ENCODE measurements around the gene NPLOC4.
"Not testable (repeated sequence)": the region's sequence is repeated elsewhere in the genome, so short reads cannot be mapped to it uniquely, and the experiment has no call there.

NPLOC4 gene

GRCh38 chr17:81631482-81631881 lies 5.4 kb downstream of the NPLOC4 start:
- DNase-seq = no peak

- DNase-seq = no peak
These were observed 6.6 kb downstream of the NPLOC4 start for GRCh38 chr17:81630274-81630673.

DNA sequence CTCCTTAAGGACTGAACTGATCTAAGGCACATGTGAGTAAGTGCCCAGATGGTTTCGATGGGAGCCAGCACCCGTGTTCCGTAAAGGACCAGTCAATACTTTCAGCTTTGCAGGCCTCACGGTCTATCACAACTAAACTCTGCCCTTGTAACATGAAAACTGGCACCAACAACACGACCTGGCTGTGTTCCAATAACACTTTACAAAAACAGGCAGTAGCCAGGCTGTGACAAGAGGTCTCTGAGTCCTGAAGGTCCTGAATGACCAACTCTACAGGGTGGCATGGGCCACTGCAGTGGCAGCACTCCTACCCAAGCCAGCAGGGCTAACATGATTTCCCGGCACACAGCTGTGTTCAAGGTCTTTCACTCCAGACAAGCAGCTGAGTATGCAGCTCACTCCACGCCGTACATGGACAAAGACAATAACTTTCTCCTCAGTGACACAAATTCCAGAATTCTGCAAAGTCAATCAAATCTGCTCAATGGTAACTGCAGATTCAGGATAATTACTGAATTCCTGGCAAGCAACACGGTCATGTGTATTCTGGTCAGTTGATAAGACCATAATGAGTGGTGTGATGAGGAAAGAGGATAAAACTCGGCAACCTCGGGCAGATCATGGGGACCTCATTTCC lies 15.3 kb downstream of the NPLOC4 start:
- peak in 2 of 14 donors; percentile 2 to 45 for DNase-seq

DNA sequence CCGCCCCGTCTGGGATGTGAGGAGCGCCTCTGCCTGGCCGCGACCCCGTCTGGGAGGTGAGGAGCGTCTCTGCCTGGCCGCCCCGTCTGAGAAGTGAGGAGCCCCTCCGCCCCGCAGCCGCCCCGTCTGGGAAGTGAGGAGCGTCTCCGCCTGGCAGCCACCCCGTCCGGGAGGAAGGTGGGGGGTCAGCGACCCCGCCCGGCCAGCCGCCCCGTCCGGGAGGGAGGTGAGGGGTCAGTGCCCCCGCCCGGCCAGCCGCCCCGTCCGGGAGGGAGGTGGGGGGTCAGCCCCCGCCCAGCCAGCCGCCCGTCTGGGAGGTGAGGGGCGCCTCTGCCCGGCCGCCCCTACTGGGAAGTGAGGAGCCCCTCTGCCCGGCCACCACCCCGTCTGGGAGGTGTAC lies 18.6 kb downstream of the NPLOC4 start:
- DNase-seq = not testable (repeated sequence)

DNA sequence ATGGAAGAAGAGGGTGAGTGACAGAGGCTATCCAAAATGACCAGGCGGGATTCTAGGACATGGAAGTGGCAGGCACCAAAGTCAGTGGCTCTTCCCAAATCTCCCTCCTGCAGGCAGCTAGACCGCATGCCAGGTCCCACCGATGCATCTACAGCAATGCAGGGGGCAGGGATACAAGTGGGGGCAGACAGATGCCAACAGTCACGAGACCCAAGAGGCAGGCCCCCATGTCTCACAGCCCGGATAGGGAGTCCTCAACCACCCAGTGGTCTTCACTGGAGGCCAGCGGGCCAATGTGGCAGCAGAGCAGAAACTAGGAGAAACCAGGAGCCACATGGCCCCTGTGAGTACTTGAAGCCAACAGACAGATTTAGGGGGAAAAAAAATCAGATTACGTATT lies 20.0 kb downstream of the NPLOC4 start:
- DNase-seq = no peak

- no peak for DNase-seq
These were observed 21.4 kb downstream of the NPLOC4 start for GRCh38 chr17:81615401-81615930.

- peak in 1 of 14 donors; percentile 9 for DNase-seq
These were observed 24.5 kb downstream of the NPLOC4 start for GRCh38 chr17:81612172-81612970.

DNA sequence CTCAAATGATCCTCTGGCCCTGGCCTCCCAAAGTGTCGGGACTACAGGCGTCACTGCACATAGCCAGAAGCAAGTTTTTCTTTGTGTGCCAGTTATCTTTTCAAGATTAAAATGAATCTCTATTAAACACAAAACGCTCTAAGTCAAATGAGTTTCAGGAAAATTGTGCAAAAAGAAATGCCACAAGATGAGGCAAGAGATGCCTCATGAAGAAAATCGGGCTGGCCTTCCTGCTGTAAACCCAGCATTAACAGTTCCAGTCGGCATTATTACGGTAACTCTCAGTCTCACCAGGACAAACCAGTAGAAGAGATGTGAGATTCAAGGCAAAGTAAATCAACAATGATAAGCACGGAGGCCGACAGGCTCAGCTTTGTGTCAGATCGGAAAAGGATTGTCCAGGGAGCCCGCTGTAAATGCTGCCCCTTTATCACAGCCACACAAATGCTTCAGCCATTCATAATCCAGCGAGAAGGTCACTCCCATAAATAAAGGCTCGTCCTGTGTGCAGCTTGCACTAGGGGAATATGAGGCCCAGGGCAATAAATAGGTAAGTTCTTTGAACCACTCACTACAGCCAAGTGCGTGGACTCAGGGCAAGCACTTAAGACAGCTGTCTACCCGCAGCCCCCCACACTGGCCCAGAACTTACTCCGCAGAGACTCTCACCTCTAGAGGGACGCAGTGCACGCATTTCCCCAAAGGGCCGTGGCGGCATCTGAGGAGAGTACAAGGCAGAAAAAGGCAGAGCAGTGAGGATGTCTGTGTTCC lies 27.2 kb downstream of the NPLOC4 start:
- no peak for DNase-seq

- DNase-seq = no peak
These were observed 28.3 kb downstream of the NPLOC4 start for GRCh38 chr17:81608605-81609004.

DNA sequence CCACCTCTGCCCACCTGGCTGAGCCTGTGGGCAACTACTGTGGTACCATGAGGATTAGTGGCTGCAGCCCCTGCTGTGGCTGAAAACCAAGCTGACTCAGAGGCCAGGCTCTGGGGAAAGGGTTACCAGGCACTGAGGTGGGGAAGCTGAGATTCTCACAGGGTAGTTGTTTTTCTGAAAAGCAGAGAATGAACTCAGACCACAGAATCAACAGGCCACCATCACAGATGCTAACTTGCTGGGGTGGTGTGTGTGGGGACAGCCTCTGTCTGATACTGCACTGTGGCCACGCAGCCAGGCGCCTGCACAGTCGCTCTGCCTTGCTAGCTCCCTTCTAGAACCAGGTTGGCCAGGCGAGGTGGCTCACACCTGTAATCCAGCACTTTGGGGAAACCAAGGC lies 28.8 kb downstream of the NPLOC4 start:
- no peak for DNase-seq

DNA sequence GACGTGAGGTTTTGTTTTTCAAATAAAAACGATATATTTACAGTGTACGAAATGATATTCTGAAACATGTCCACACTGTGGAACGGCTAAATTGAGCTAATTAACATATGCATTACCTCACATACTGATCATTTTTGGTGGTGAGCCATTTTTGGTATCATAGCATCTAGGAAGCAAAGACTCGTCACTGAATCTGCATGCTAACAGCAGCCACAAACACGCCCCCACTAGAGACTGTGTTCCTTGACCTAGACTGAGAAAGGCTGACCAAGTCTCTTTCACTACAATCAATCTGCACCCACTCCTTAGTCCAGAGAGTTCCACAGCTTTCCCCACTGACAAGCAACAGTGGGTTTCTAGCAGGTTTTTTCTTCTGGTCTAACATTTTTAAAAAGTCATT lies 29.5 kb downstream of the NPLOC4 start:
- no peak for DNase-seq

- no peak for DNase-seq
These were observed 32.9 kb downstream of the NPLOC4 start for GRCh38 chr17:81603846-81604610.

- peak in 3 of 14 donors; percentile 7 to 26 (median 25) for DNase-seq
These were observed 35.3 kb downstream of the NPLOC4 start for GRCh38 chr17:81601525-81602120.

- DNase-seq = no peak
These were observed 37.0 kb downstream of the NPLOC4 start for GRCh38 chr17:81599719-81600486.

DNA sequence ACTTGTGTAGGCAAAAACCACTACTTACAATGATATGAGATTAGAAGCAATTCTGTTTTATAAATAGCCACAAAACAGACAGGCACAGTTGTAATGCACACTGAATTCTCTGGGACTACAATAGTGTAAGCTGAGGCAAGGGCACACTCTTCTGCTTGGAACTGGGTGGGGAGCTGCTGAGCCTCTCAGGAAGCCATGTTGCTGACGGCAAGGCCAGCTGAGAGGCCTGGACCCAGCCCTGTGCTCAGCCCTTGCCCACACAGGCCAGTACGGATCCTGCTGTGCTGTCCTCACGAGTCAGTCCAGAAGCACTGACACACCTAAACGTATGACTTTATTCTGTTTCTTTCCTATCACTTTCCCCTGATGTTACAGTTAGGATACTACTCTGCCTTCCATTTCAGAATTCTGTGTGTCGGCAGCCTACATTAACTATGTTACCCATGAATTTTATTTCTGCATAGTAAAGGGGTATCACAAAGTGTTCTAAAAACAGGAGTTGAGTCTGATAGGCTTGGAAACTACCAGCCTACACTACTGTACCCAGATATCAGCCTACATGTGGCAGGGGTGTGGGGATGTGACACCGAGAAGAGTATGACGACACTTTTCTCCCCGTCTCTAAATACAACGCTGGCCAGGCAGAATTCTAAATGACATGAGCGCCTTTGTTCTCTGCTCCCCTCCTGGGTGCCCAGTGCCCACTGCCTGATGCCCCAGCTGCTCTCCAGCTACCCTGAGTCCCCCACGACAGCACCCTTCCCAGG lies 43.6 kb downstream of the NPLOC4 start:
- DNase-seq = no peak

- no peak for DNase-seq
These were observed 44.9 kb downstream of the NPLOC4 start for GRCh38 chr17:81591971-81592370.

- DNase-seq = no peak
These were observed 46.8 kb downstream of the NPLOC4 start for GRCh38 chr17:81590121-81590520.

GRCh38 chr17:81589612-81590011 lies 47.3 kb downstream of the NPLOC4 start:
- DNase-seq = no peak

DNA sequence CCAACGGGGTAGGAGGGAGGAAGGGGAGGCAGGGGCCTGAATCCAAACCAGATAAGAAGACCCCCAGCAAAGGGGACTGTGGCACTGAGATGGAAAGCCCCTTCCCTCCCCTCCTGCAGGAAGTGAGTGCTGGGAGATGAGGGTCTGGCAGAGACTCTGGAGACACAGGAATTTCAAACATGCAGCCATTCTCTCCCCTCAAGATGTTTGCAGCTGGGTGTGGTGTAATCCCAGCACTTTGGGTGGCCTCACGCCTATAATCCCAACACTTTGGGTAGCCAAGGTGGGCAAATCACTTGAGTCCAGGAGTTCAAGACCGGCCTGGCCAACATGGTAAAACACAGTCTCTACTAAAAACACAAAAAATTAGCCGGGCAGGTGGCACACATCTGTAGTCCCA lies 50.8 kb downstream of the NPLOC4 start:
- no peak for DNase-seq

GRCh38 chr17:81584771-81585170 lies 52.1 kb downstream of the NPLOC4 start:
- not testable (repeated sequence) for DNase-seq
